GM19193 (cell line): ENCODE results near the gene AQP6.

Experiments used
- POLR2A ChIP-seq: IDR thresholded peaks from 4 replicates; pipeline ENCODE4 v1.6.1; 2011; ENCODE audit not compliant: insufficient read depth, insufficient read length; ENCODE audit errors: extremely low read depth

The AQP6 gene

GRCh38 chr12:49960474-49961110 lies 12.2 kb upstream of the AQP6 start:
- TF ChIP-seq POLR2A: no peak

- no peak for TF ChIP-seq POLR2A
Observed at GRCh38 chr12:49961111-49961922, 11.4 kb upstream of the AQP6 start, which contains the start of gene AQP5. TSS of gene AQP5 (plus strand) at chr12:49961872. CDS start at chr12:49962018, 146 bp downstream.

- no peak for TF ChIP-seq POLR2A
Observed at GRCh38 chr12:49961993-49962764, 10.6 kb upstream of the AQP6 start.

GRCh38 chr12:49962861-49963765 lies 9.6 kb upstream of the AQP6 start:
- TF ChIP-seq POLR2A: no peak

GRCh38 chr12:49963976-49964815 lies 8.6 kb upstream of the AQP6 start:
- no peak for TF ChIP-seq POLR2A

GRCh38 chr12:49964849-49965624 lies 7.7 kb upstream of the AQP6 start:
- no peak for TF ChIP-seq POLR2A

- no peak for TF ChIP-seq POLR2A
Observed at GRCh38 chr12:49965836-49966235, 6.9 kb upstream of the AQP6 start.

GRCh38 chr12:49966511-49967041 lies 6.2 kb upstream of the AQP6 start:
- no peak for TF ChIP-seq POLR2A

GRCh38 chr12:49967042-49967776 lies 5.5 kb upstream of the AQP6 start:
- TF ChIP-seq POLR2A: no peak

GRCh38 chr12:49967777-49968250 lies 4.9 kb upstream of the AQP6 start:
- TF ChIP-seq POLR2A: no peak

GRCh38 chr12:49968471-49968870 lies 4.3 kb upstream of the AQP6 start:
- TF ChIP-seq POLR2A: no peak

- TF ChIP-seq POLR2A: no peak
Observed at GRCh38 chr12:49969027-49969426, 3.7 kb upstream of the AQP6 start.
